HG03432 (cell line): ENCODE data around the gene POLDIP2.

Experiments
- ATAC-seq: cut with Tn5 transposase; IDR thresholded peaks from one replicate; pipeline ENCODE4 v1.9.1; 2021; ENCODE audit warnings: mild to moderate bottlenecking, moderate library complexity; ENCODE audit not compliant: unreplicated experiment

The POLDIP2 gene

GRCh38 chr17:28367641-28368305 is 10.4 kb upstream of the POLDIP2 start:
- ATAC-seq: no peak

GRCh38 chr17:28366605-28367004 is 9.3 kb upstream of the POLDIP2 start:
- ATAC-seq: no peak

- no peak for ATAC-seq
These were observed 8.2 kb upstream of the POLDIP2 start for GRCh38 chr17:28365487-28365886.

GRCh38 chr17:28364665-28365363 is 7.5 kb upstream of the POLDIP2 start, which contains the start of gene SEBOX:
TSS of gene SEBOX (minus strand) at chr17:28365199. CDS start at chr17:28365151, 48 bp downstream.
- ATAC-seq: no peak

GRCh38 chr17:28363776-28364650 is 6.7 kb upstream of the POLDIP2 start:
- ATAC-seq: no peak

GRCh38 chr17:28363186-28363585 is 5.9 kb upstream of the POLDIP2 start:
- ATAC-seq: no peak

GRCh38 chr17:28357901-28358197 is 522 bp upstream of the POLDIP2 start:
- ATAC-seq: no peak

GRCh38 chr17:28350271-28350670 is 7.1 kb downstream of the POLDIP2 start:
- ATAC-seq: no peak

GRCh38 chr17:28348979-28349378 is 8.3 kb downstream of the POLDIP2 start:
- no peak for ATAC-seq

- no peak for ATAC-seq
These were observed 10.0 kb downstream of the POLDIP2 start for GRCh38 chr17:28347261-28347891.

GRCh38 chr17:28346746-28347246 is 10.5 kb downstream of the POLDIP2 start:
- ATAC-seq: no peak

- no peak for ATAC-seq
These were observed 11.1 kb downstream of the POLDIP2 start for GRCh38 chr17:28346199-28346580.

GRCh38 chr17:28345419-28346198 is 11.7 kb downstream of the POLDIP2 start:
- ATAC-seq: no peak

- ATAC-seq: no peak
These were observed 12.9 kb downstream of the POLDIP2 start for GRCh38 chr17:28344435-28344901.

- ATAC-seq: no peak
These were observed 13.3 kb downstream of the POLDIP2 start for GRCh38 chr17:28344011-28344410.

GRCh38 chr17:28343491-28343932 is 13.8 kb downstream of the POLDIP2 start:
- no peak for ATAC-seq

- no peak for ATAC-seq
These were observed 15.0 kb downstream of the POLDIP2 start for GRCh38 chr17:28342313-28342712.

- no peak for ATAC-seq
These were observed 15.8 kb downstream of the POLDIP2 start for GRCh38 chr17:28341516-28341915.

GRCh38 chr17:28340374-28340773 is 17.0 kb downstream of the POLDIP2 start:
- ATAC-seq: no peak

- ATAC-seq: no peak
These were observed 17.9 kb downstream of the POLDIP2 start for GRCh38 chr17:28339431-28339830.
